ENCODE results near the gene RPH3AL.

DNA sequence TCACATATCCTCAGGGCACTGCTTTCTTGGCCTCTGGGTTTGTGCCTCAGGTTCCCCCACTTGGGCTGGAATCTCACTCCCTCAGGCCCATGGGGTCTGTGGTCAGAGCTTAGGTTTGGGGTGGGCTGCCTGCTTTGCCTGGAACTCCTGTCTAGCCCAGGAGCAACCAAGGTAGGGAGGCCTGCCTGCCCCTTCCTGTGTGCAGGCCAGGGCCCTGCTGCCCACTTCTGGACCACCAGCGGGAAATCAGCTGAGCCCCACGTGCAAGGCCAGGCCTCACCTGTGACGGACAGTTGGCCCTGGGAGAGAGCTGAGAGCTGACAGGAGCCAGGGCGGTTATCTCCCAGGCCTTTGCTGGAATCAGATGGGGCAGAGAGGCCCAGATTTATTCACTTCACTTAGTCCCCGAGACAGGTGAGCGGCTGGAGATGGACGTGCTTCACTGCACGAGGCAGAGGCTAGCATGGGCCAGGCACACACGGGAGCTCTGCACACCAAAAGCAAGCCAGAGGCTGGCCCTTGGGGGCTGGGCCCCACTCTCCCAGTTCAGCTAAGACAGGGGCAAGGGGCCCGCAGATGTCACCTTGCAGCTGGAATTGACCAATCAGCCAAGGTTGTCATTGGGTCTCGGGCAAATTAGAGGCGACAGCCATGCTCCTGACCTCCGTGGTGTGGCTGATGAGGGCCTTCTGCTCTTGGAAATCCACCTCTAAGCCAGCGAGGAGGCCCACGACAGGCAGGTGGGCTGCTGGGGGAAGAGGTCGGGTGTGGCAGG, 121.2 kb downstream of the RPH3AL start:
- TF ChIP-seq, protein P1, sequence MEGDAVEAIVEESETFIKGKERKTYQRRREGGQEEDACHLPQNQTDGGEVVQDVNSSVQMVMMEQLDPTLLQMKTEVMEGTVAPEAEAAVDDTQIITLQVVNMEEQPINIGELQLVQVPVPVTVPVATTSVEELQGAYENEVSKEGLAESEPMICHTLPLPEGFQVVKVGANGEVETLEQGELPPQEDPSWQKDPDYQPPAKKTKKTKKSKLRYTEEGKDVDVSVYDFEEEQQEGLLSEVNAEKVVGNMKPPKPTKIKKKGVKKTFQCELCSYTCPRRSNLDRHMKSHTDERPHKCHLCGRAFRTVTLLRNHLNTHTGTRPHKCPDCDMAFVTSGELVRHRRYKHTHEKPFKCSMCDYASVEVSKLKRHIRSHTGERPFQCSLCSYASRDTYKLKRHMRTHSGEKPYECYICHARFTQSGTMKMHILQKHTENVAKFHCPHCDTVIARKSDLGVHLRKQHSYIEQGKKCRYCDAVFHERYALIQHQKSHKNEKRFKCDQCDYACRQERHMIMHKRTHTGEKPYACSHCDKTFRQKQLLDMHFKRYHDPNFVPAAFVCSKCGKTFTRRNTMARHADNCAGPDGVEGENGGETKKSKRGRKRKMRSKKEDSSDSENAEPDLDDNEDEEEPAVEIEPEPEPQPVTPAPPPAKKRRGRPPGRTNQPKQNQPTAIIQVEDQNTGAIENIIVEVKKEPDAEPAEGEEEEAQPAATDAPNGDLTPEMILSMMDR (IDR thresholded peaks at IDR 0.05; ENCODE audit: poor library complexity, severe bottlenecking): no peak
- TF ChIP-seq EZH2 (IDR thresholded peaks at IDR 0.05; ENCODE audit: borderline replicate concordance, insufficient read depth, low read length, poor library complexity, severe bottlenecking) (no peak), EP300 (conservative IDR thresholded peaks at IDR 0.05; ENCODE audit: poor library complexity, severe bottlenecking) (no peak), MXI1 (conservative IDR thresholded peaks at IDR 0.05; ENCODE audit: poor library complexity, severe bottlenecking) (no peak), POLR2AphosphoS5 (IDR thresholded peaks at IDR 0.05) (no peak), TAF1 (IDR thresholded peaks at IDR 0.05; ENCODE audit: low read depth) (no peak), SMC3 (conservative IDR thresholded peaks at IDR 0.05; ENCODE audit: poor library complexity) (no peak), RAD21 (conservative IDR thresholded peaks at IDR 0.05) (no peak)
- TF ChIP-seq, protein P2, sequence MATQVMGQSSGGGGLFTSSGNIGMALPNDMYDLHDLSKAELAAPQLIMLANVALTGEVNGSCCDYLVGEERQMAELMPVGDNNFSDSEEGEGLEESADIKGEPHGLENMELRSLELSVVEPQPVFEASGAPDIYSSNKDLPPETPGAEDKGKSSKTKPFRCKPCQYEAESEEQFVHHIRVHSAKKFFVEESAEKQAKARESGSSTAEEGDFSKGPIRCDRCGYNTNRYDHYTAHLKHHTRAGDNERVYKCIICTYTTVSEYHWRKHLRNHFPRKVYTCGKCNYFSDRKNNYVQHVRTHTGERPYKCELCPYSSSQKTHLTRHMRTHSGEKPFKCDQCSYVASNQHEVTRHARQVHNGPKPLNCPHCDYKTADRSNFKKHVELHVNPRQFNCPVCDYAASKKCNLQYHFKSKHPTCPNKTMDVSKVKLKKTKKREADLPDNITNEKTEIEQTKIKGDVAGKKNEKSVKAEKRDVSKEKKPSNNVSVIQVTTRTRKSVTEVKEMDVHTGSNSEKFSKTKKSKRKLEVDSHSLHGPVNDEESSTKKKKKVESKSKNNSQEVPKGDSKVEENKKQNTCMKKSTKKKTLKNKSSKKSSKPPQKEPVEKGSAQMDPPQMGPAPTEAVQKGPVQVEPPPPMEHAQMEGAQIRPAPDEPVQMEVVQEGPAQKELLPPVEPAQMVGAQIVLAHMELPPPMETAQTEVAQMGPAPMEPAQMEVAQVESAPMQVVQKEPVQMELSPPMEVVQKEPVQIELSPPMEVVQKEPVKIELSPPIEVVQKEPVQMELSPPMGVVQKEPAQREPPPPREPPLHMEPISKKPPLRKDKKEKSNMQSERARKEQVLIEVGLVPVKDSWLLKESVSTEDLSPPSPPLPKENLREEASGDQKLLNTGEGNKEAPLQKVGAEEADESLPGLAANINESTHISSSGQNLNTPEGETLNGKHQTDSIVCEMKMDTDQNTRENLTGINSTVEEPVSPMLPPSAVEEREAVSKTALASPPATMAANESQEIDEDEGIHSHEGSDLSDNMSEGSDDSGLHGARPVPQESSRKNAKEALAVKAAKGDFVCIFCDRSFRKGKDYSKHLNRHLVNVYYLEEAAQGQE (IDR thresholded peaks at IDR 0.05; ENCODE audit: borderline replicate concordance): no peak

All from neural cell (in vitro differentiated cells).